ENCODE data around the gene OLFM1. TPM values are rescaled to one million over a fixed set of nuclear protein-coding genes. Genes with fewer than 3 reads are reported as not detected.

Gene OLFM1
- total and polyA plus RNA-seq, 4 experiments from 2014 or later, result not detected

GRCh38 chr9:135083831-135084230, 3.6 kb upstream of the OLFM1 start:
- CTCF ChIA-PET (ENCODE audit: partially characterized antibody), result no interaction called here
- Mint-ChIP-seq H3K27me3 (peaks cover 23 to 29% of the 10 kb centered on the region in 2 donors), H3K36me3 (no peaks in the 10 kb centered on the region), H3K4me3 (no peak overlapping the region), H3K9me3 (peaks cover 0 to 4% (median 0%) of the 10 kb centered on the region in 8 donors), H3K27ac (no peak overlapping the region), H3K4me1 (peaks cover 0 to 12% (median 2%) of the 10 kb centered on the region in 4 donors)
- no peaks in the 10 kb centered on the region for H3K27me3 ChIP-seq (ENCODE audit: insufficient read depth, low read length)
- no peaks in the 10 kb centered on the region for H3K9me3 ChIP-seq (ENCODE audit: control insufficient read depth in 1 of 2, low read length in 2 of 2)
- no peak overlapping the region for H3K27ac ChIP-seq (ENCODE audit: low read depth, low read length)
- POLR2A ChIA-PET (ENCODE audit: partially characterized antibody), result no interaction called here
- intact Hi-C loops (cut with micrococcal nuclease), result no loop called here
- no peaks in the 10 kb centered on the region for H3K4me1 ChIP-seq (ENCODE audit: insufficient read depth, low read length)
- no peak for DNase-seq
- H3K36me3 ChIP-seq (ENCODE audit: insufficient read depth, low read length), result no peaks in the 10 kb centered on the region
- H3K4me3 ChIP-seq (ENCODE audit: low read length in 2 of 2), result no peak overlapping the region

DNA sequence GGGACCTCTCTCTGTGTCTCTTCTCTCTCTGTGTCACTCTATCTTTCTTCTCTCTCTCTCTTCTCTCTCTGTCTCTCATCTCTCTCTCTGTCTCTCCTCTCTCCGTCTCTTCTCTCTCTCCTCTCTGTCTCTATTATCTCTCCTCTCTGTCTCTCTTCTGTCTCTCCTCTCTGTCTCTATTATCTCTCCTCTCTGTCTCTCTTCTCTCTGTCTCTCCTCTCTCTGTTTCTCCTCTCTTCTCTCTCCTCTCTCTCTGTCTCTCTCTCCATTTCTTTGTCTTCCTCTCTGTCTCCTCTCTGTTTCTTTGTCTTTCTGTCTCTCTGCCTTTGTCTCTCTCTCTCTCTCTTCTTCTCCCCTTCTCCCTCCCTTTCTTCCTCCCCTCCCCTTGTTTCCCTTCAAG, 3.2 kb upstream of the OLFM1 start:
- Histone ChIP-seq H3K9me3 (ENCODE audit: control insufficient read depth in 1 of 2, low read length in 2 of 2) (no peaks in the 10 kb centered on the region), H3K36me3 (ENCODE audit: insufficient read depth, low read length) (no peaks in the 10 kb centered on the region), H3K4me1 (ENCODE audit: insufficient read depth, low read length) (no peaks in the 10 kb centered on the region), H3K4me3 (ENCODE audit: low read length in 2 of 2) (no peak overlapping the region), H3K27ac (ENCODE audit: low read depth, low read length) (no peak overlapping the region), H3K27me3 (ENCODE audit: insufficient read depth, low read length) (no peaks in the 10 kb centered on the region)
- DNase-seq, result no peak
- ChIA-PET POLR2A (ENCODE audit: partially characterized antibody) (no interaction called here), CTCF (ENCODE audit: partially characterized antibody) (no interaction called here)
- Mint-ChIP-seq H3K36me3 (no peaks in the 10 kb centered on the region), H3K27me3 (peaks cover 27 to 29% of the 10 kb centered on the region in 2 donors), H3K4me1 (peaks cover 0 to 12% (median 2%) of the 10 kb centered on the region in 4 donors), H3K27ac (no peak overlapping the region), H3K4me3 (no peak overlapping the region), H3K9me3 (peaks cover 0 to 4% (median 0%) of the 10 kb centered on the region in 8 donors)
- intact Hi-C loops (cut with micrococcal nuclease), result no loop called here

GRCh38 chr9:135084881-135085760, 2.3 kb upstream of the OLFM1 start:
- ChIA-PET CTCF (ENCODE audit: partially characterized antibody) (no interaction called here), POLR2A (ENCODE audit: partially characterized antibody) (no interaction called here)
- Histone ChIP-seq H3K27ac (ENCODE audit: low read depth, low read length) (no peak overlapping the region), H3K9me3 (ENCODE audit: control insufficient read depth in 1 of 2, low read length in 2 of 2) (no peaks in the 10 kb centered on the region), H3K4me1 (ENCODE audit: insufficient read depth, low read length) (no peaks in the 10 kb centered on the region), H3K36me3 (ENCODE audit: insufficient read depth, low read length) (no peaks in the 10 kb centered on the region), H3K27me3 (ENCODE audit: insufficient read depth, low read length) (no peaks in the 10 kb centered on the region), H3K4me3 (ENCODE audit: low read length in 2 of 2) (no peak overlapping the region)
- Mint-ChIP-seq H3K9me3 (peaks cover 0 to 4% (median 0%) of the 10 kb centered on the region in 8 donors), H3K27ac (no peak overlapping the region), H3K4me3 (no peak overlapping the region), H3K4me1 (peaks cover 0 to 12% (median 2%) of the 10 kb centered on the region in 4 donors), H3K27me3 (peaks cover 33 to 35% of the 10 kb centered on the region in 2 donors), H3K36me3 (no peaks in the 10 kb centered on the region)
- intact Hi-C loops (cut with micrococcal nuclease), result no loop called here
- DNase-seq, result no peak

GRCh38 chr9:135085830-135086546, 1.5 kb upstream of the OLFM1 start:
- CTCF ChIA-PET (ENCODE audit: partially characterized antibody), result no interaction called here
- intact Hi-C loops (cut with micrococcal nuclease), result no loop called here
- no peaks in the 10 kb centered on the region for H3K36me3 ChIP-seq (ENCODE audit: insufficient read depth, low read length)
- H3K4me1 ChIP-seq (ENCODE audit: insufficient read depth, low read length), result no peaks in the 10 kb centered on the region
- H3K27me3 ChIP-seq (ENCODE audit: insufficient read depth, low read length), result no peaks in the 10 kb centered on the region
- H3K9me3 ChIP-seq (ENCODE audit: control insufficient read depth in 1 of 2, low read length in 2 of 2), result no peaks in the 10 kb centered on the region
- Mint-ChIP-seq H3K4me3 (peak overlapping the region in 2 of 8 donors; percentile 22 to 47), H3K36me3 (no peaks in the 10 kb centered on the region), H3K27ac (no peak overlapping the region), H3K4me1 (peaks cover 0 to 12% (median 2%) of the 10 kb centered on the region in 4 donors), H3K9me3 (peaks cover 0 to 4% (median 0%) of the 10 kb centered on the region in 8 donors), H3K27me3 (peaks cover 33 to 40% of the 10 kb centered on the region in 2 donors)
- no peak overlapping the region for H3K4me3 ChIP-seq (ENCODE audit: low read length in 2 of 2)
- H3K27ac ChIP-seq (ENCODE audit: low read depth, low read length), result no peak overlapping the region
- POLR2A ChIA-PET (ENCODE audit: partially characterized antibody), result no interaction called here
- no peak for DNase-seq

GRCh38 chr9:135086597-135087488, 625 bp upstream of the OLFM1 start:
- Mint-ChIP-seq H3K9me3 (peaks cover 0 to 4% (median 0%) of the 10 kb centered on the region in 8 donors), H3K4me3 (no peak overlapping the region), H3K27me3 (peaks cover 33 to 44% of the 10 kb centered on the region in 2 donors), H3K36me3 (no peaks in the 10 kb centered on the region), H3K4me1 (peaks cover 0 to 12% (median 2%) of the 10 kb centered on the region in 4 donors), H3K27ac (no peak overlapping the region)
- H3K4me3 ChIP-seq (ENCODE audit: low read length in 2 of 2), result no peak overlapping the region
- DNase-seq, result no peak
- no peaks in the 10 kb centered on the region for H3K27me3 ChIP-seq (ENCODE audit: insufficient read depth, low read length)
- CTCF ChIA-PET (ENCODE audit: partially characterized antibody), result no interaction called here
- H3K4me1 ChIP-seq (ENCODE audit: insufficient read depth, low read length), result no peaks in the 10 kb centered on the region
- no peaks in the 10 kb centered on the region for H3K9me3 ChIP-seq (ENCODE audit: control insufficient read depth in 1 of 2, low read length in 2 of 2)
- intact Hi-C loops (cut with micrococcal nuclease), result no loop called here
- no peak overlapping the region for H3K27ac ChIP-seq (ENCODE audit: low read depth, low read length)
- no peaks in the 10 kb centered on the region for H3K36me3 ChIP-seq (ENCODE audit: insufficient read depth, low read length)
- POLR2A ChIA-PET (ENCODE audit: partially characterized antibody), result no interaction called here

DNA sequence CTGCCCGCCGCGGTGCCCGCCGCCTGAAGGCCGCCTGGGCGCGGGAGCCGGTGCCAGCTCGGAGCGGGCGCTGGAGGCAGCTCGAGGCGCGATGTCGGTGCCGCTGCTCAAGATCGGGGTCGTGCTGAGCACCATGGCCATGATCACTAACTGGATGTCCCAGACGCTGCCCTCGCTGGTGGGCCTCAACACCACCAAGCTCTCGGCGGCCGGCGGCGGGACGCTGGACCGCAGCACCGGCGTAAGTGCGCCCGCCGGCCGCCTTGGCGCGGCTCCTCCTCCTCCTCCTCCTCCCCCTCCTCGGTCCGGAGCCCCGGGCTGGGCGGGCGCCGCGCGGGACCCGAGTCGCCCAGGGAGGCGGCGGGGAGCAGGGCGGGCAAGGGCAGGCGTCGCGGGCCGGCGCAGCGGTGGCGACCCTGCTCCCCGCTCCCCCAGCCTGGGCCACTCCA, 455 bp downstream of the OLFM1 start:
- Mint-ChIP-seq H3K4me3 (no peak overlapping the region), H3K4me1 (peaks cover 0 to 12% (median 2%) of the 10 kb centered on the region in 4 donors), H3K27me3 (peaks cover 33 to 45% of the 10 kb centered on the region in 2 donors), H3K9me3 (peaks cover 0 to 4% (median 0%) of the 10 kb centered on the region in 8 donors), H3K27ac (no peak overlapping the region), H3K36me3 (no peaks in the 10 kb centered on the region)
- H3K36me3 ChIP-seq (ENCODE audit: insufficient read depth, low read length), result no peaks in the 10 kb centered on the region
- no peaks in the 10 kb centered on the region for H3K27me3 ChIP-seq (ENCODE audit: insufficient read depth, low read length)
- POLR2A ChIA-PET (ENCODE audit: partially characterized antibody), result no interaction called here
- no peaks in the 10 kb centered on the region for H3K9me3 ChIP-seq (ENCODE audit: control insufficient read depth in 1 of 2, low read length in 2 of 2)
- intact Hi-C loops (cut with micrococcal nuclease), result no loop called here
- no peak overlapping the region for H3K4me3 ChIP-seq (ENCODE audit: low read length in 2 of 2)
- no peak overlapping the region for H3K27ac ChIP-seq (ENCODE audit: low read depth, low read length)
- DNase-seq, result no peak
- CTCF ChIA-PET (ENCODE audit: partially characterized antibody), result no interaction called here
- no peaks in the 10 kb centered on the region for H3K4me1 ChIP-seq (ENCODE audit: insufficient read depth, low read length)

All from CD4-positive, alpha-beta memory T cell (primary cell).